NCI-H510A (cell line): Measurements from ENCODE around the gene GAS2L1.

Source experiments
- DNase-seq: peaks from one replicate; lab custom pipeline; 2025; lab: John Stamatoyannopoulos, UW

GAS2L1 gene

GRCh38 chr22:29327089-29327764 is 20.8 kb downstream of the GAS2L1 start:
- DNase-seq = no peak

- DNase-seq = no peak
Measured at GRCh38 chr22:29328055-29328454, 21.6 kb downstream of the GAS2L1 start.

GRCh38 chr22:29328566-29329500 is 22.4 kb downstream of the GAS2L1 start:
- DNase-seq = no peak

- no peak for DNase-seq
Measured at GRCh38 chr22:29329581-29329980, 23.1 kb downstream of the GAS2L1 start.

GRCh38 chr22:29330291-29330690 is 23.8 kb downstream of the GAS2L1 start:
- no peak for DNase-seq

GRCh38 chr22:29330753-29331152 is 24.3 kb downstream of the GAS2L1 start:
- DNase-seq = no peak

- DNase-seq = no peak
Measured at GRCh38 chr22:29331213-29331612, 24.8 kb downstream of the GAS2L1 start.

- no peak for DNase-seq
Measured at GRCh38 chr22:29331658-29332300, 25.3 kb downstream of the GAS2L1 start.

- no peak for DNase-seq
Measured at GRCh38 chr22:29332886-29333496, 26.5 kb downstream of the GAS2L1 start.

- no peak for DNase-seq
Measured at GRCh38 chr22:29334148-29334547, 27.7 kb downstream of the GAS2L1 start.

GRCh38 chr22:29334696-29335344 is 28.4 kb downstream of the GAS2L1 start:
- DNase-seq = no peak

GRCh38 chr22:29335656-29336055 is 29.2 kb downstream of the GAS2L1 start:
- no peak for DNase-seq

- DNase-seq = no peak
Measured at GRCh38 chr22:29336751-29337490, 30.5 kb downstream of the GAS2L1 start.

GRCh38 chr22:29337631-29338284 is 31.3 kb downstream of the GAS2L1 start:
- DNase-seq = no peak

- DNase-seq = no peak
Measured at GRCh38 chr22:29338398-29338797, 31.9 kb downstream of the GAS2L1 start.

GRCh38 chr22:29339381-29340235 is 33.2 kb downstream of the GAS2L1 start:
- no peak for DNase-seq

- no peak for DNase-seq
Measured at GRCh38 chr22:29340566-29340965, 34.1 kb downstream of the GAS2L1 start.

GRCh38 chr22:29341056-29341848 is 34.8 kb downstream of the GAS2L1 start:
- no peak for DNase-seq

- no peak for DNase-seq
Measured at GRCh38 chr22:29341849-29342127, 35.3 kb downstream of the GAS2L1 start.
